ENCODE measurements around the gene LAMA5.
A peak's percentile ranks its signal among the peaks of the same experiment; 100 is the strongest.

The LAMA5 gene

GRCh38 chr20:62306414-62307187 is 60.5 kb downstream of the LAMA5 start:
- no peak for DNase-seq (ENCODE audit: low read depth)
- no peak for TF ChIP-seq CTCF (IDR thresholded peaks at IDR 0.05; ENCODE audit: low read depth, low read length, missing control alignments)
- H3K4me3 ChIP-seq (ENCODE audit: low read depth, low read length) = no peak overlapping the region

GRCh38 chr20:62305765-62306413 is 61.2 kb downstream of the LAMA5 start:
- DNase-seq (ENCODE audit: low read depth) = no peak
- no peak for TF ChIP-seq CTCF (IDR thresholded peaks at IDR 0.05; ENCODE audit: low read depth, low read length, missing control alignments)
- H3K4me3 ChIP-seq (ENCODE audit: low read depth, low read length) = no peak overlapping the region

- H3K4me3 ChIP-seq (ENCODE audit: low read depth, low read length) = peak overlapping the region; percentile 76
- no peak for TF ChIP-seq CTCF (IDR thresholded peaks at IDR 0.05; ENCODE audit: low read depth, low read length, missing control alignments)
- DNase-seq (ENCODE audit: low read depth) = no peak
These were observed 61.9 kb downstream of the LAMA5 start for GRCh38 chr20:62305149-62305764.

GRCh38 chr20:62304331-62305148 is 62.6 kb downstream of the LAMA5 start:
- peak overlapping the region; percentile 76 for H3K4me3 ChIP-seq (ENCODE audit: low read depth, low read length)
- no peak for DNase-seq (ENCODE audit: low read depth)
- no peak for TF ChIP-seq CTCF (IDR thresholded peaks at IDR 0.05; ENCODE audit: low read depth, low read length, missing control alignments)

- no peak for TF ChIP-seq CTCF (IDR thresholded peaks at IDR 0.05; ENCODE audit: low read depth, low read length, missing control alignments)
- no peak for DNase-seq (ENCODE audit: low read depth)
- peak overlapping the region; percentile 76 for H3K4me3 ChIP-seq (ENCODE audit: low read depth, low read length)
These were observed 63.5 kb downstream of the LAMA5 start for GRCh38 chr20:62303340-62304226.

GRCh38 chr20:62303062-62303339 is 64.1 kb downstream of the LAMA5 start:
- peak overlapping the region; percentile 76 for H3K4me3 ChIP-seq (ENCODE audit: low read depth, low read length)
- TF ChIP-seq CTCF (IDR thresholded peaks at IDR 0.05; ENCODE audit: low read depth, low read length, missing control alignments) = no peak
- no peak for DNase-seq (ENCODE audit: low read depth)

All from GM12864 (cell line).